HG02870 (cell line): ENCODE data around the gene NAALADL1.
A peak's percentile ranks its signal among the peaks of the same experiment; 100 is the strongest.
"Not testable (repeated sequence)": the region's sequence is repeated elsewhere in the genome, so short reads cannot be mapped to it uniquely, and the experiment has no call there.

Experiments used
- ATAC-seq: cut with Tn5 transposase; IDR thresholded peaks from one replicate; pipeline ENCODE4 v1.9.1; 2021; ENCODE audit warnings: mild to moderate bottlenecking, moderate library complexity; ENCODE audit not compliant: unreplicated experiment

Gene NAALADL1

GRCh38 chr11:65055538-65055937 lies 2.8 kb downstream of the NAALADL1 start:
- ATAC-seq = no peak

DNA sequence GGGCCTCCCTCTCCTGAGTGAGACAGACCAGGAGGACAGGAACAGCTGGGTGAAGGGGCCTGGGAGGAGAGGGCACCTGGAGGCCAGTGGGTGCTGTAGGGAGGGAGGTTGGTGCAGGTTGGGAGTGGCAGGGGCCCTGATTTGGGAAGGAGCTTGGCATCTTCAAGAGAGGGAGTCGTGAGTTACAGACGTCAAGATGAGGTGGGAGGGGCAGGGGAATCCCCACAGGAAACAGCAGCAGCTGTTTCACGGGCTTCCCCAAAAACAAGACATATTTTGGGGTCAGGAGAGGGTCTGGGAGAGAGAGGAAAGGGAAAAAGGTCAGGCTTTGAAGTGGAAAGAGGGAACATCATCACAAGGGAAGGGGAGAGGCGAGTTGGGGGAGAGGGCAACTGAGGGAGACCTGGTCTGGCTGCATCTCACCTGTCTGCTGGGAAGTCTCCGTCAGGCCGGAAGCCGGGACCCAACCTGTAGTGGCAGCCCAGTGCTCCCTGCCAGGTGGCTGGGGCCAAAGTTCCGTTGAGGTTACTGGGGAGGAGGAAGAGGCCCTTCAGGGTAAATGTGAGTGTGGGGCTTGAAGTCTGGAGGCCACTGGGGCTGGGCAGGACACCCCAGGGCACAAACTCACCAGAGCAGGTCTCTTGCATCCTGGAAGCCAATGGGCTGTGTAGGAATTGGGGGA lies 4.4 kb downstream of the NAALADL1 start:
- no peak for ATAC-seq

- ATAC-seq = no peak
These were observed 6.9 kb downstream of the NAALADL1 start for GRCh38 chr11:65051398-65051858.

GRCh38 chr11:65047581-65048422 lies 10.6 kb downstream of the NAALADL1 start:
- no peak for ATAC-seq

GRCh38 chr11:65045728-65046127 lies 12.6 kb downstream of the NAALADL1 start:
- no peak for ATAC-seq

GRCh38 chr11:65045061-65045460 lies 13.3 kb downstream of the NAALADL1 start:
- ATAC-seq = no peak

DNA sequence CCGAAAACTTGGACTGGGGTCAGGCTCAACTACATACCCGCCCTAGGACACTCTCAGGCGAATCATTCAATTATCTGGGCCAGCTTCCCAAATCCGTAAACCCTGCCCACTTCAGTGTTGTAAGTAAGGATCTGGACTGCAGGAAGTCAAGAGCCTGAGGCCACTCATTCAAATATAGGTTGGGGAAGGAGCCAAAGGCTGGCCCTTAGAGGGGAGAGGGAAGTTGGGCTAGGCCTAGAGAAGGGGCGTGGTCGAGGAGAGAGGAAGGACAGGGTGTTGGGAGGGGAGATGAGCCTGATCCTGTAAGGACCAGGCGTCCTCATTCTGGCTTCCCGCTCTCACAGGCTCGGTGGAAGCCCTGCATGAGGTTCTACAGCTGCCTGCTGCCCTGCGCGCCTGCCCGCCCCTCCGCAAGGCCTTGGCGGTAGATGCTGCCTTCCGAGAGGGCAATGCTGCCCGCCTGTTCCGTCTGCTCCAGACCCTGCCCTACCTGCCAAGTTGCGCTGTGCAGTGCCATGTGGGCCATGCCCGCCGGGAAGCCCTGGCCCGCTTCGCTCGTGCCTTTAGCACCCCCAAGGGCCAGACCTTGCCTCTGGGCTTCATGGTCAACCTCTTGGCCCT lies 14.4 kb downstream of the NAALADL1 start:
- no peak for ATAC-seq

DNA sequence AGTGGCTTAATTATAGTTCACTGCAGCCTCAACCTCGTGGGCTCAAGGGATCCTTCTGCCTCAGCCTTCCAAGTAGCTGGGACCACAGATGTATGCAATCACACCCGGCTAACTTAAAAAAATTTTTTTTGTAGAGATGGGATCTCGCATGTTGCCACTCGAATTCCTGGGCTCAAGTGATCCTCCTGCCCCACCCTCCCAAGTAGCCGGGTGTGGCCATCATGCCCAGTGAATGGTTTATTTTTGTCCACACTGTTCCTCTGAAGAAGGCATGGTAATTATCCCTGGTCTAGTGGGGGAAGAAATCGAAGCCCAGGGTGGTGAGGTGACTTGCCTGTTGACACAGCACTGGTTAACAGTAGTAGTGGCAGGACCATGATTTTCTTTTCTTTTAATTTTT lies 15.5 kb downstream of the NAALADL1 start:
- ATAC-seq = no peak

DNA sequence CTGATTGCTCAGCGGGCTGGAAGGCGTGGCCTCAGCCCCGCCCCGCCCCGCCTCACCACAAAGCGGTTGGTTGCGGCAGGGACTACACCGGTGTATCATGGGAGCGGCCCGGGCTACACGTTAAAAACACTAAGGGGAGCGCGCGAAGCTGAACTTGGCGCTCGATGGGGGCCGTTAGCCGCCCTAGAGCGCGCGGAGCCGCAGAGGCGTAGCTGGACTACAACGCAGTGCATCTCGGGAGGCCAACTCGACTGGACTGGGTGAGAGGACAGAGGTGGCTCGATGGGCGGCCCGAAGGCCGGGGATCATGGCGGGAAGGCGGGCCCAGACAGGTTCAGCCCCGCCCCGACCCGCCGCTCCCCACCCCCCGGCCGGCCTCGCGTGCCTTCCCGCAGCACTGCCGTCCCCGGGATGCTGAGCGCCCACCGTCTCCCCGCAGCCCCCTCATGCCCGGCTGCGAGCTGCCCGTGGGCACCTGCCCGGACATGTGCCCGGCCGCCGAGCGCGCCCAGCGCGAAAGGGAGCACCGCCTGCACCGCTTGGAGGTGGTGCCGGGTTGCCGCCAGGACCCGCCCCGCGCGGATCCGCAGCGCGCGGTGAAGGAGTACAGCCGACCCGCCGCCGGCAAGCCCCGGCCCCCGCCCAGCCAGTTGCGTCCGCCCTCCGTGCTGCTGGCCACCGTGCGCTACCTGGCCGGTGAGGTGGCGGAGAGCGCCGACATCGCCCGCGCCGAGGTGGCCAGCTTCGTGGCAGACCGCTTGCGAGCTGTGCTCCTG lies 17.3 kb downstream of the NAALADL1 start, which contains the start of gene SAC3D1:
Gene SAC3D1 (plus strand): TSS at position 364 of the 776 bp plus-strand sequence. CDS start 83 bp downstream, at position 447.
- peak; percentile 86 for ATAC-seq

GRCh38 chr11:65040520-65040846 lies 17.9 kb downstream of the NAALADL1 start:
- no peak for ATAC-seq

DNA sequence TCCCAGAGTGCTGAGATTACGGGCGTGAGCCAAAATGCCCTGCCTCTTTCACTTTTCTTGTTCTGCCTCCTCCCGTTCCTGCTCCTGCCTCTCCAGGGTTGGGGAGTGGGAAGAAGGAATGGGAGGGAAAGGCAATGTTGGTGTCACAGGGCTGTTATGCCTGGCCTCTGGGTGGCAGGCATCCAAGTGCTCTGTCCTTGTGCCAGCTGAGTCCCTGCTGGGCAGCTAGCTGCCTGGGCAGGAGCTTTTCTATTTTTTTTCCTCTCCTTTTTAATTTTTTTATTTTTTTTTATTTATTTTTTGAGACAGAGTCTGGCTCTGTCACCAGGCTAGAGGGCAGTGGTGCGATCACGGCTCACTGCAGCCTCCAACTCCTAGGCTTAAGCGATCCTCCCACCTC lies 21.4 kb downstream of the NAALADL1 start:
- no peak for ATAC-seq

- ATAC-seq = no peak
These were observed 22.8 kb downstream of the NAALADL1 start for GRCh38 chr11:65035579-65035978.

DNA sequence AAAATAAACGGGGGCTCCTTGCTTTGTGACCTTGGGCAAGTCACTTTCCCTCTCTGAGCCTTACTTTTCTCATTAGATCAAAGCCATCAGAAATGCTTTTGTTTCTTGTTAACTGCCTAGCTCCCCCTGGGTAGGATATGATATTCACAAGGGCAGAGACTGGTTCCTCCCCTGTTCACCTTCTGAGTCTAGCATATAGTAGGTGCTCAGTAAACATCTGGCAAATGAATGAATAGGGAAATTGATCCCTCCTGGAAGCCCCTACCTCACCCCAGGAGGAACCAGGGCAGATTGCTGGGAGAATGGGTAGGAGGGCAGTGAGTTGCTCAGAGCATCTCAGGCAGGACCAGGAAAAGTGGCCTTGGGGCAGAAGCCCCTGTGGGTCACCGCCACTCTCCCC lies 23.9 kb downstream of the NAALADL1 start:
- ATAC-seq = no peak

DNA sequence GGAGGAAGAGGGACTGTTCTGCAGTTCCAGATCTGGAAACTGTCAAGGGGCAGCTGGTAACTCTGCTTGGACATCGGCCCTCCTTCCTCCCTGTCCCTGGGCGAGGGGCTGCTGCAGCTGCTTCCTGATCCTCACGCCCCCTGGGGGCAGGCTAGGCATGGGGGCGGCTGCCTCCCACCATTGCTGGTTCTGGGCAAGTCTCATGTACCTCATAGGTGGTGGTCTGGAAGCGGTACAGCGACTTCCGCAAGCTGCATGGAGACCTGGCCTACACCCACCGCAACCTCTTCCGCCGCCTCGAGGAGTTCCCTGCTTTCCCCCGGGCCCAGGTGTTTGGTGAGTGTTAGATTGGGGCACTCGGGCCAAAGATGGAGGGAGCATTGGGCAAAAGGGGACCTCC lies 26.1 kb downstream of the NAALADL1 start:
- no peak for ATAC-seq

GRCh38 chr11:65027213-65028067 lies 30.9 kb downstream of the NAALADL1 start, which contains the start of gene SNX15:
SNX15 (plus strand) TSS chr11:65027439; CDS start chr11:65027538, 99 bp downstream.
- peak; percentile 88 for ATAC-seq

DNA sequence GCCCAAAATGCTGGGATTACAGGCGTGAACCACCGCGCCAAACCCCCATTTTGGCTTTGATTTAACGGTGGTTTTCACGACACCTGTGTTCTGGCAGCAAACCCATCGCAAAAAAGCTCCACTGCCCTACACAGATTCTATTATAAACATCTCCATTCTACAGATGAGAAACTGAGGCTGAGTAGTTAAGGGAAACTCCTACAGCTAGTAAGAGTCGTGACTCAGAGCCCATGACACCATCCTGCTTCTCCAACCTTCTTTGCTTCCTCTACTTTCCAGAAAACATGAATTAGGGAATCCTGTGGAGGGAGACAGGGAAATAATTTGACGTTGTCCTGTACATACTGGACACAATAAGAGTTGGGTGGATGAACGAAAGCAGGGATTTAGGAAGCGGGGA lies 31.5 kb downstream of the NAALADL1 start:
- no peak for ATAC-seq

DNA sequence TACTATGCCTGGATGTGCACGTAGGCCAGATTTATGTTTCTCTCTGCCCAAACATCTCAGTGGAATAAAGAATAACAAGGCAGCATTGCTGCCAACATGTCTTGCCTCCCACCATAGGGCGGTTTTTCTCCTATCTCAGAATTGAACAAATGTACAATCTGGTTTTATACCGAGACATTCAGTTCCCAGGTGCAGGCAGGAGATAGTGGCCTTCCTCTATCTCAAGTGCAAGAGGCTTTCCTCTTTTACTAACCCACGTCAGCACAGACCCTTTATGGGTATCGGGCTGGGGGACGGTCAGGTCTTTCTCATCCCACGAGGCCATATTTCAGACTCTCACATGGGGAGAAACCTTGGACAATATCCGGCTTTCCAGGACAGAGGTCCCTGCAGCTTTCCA lies 34.9 kb downstream of the NAALADL1 start:
- not testable (repeated sequence) for ATAC-seq

- ATAC-seq = no peak
These were observed 36.8 kb downstream of the NAALADL1 start for GRCh38 chr11:65021509-65021908.

DNA sequence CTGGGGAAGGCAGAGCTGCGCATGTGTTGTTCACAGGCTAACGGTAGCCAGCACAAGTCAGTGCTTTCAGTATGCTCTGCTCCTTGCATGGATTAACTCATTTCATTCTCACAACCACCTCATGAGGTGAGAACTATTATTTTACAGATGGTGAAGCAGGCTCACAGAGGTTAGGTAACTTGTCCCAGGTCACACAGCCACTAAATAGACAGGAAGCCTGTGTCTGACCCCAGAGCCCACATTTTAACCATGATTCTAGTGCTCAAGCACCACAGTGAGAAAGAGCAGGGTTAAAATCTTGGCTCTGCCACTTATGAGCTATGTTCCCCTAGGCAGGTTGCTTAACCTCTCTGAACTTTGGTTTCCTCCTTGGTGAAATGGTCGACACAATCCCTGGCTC lies 37.4 kb downstream of the NAALADL1 start:
- ATAC-seq = no peak

- no peak for ATAC-seq
These were observed 38.5 kb downstream of the NAALADL1 start for GRCh38 chr11:65019824-65020223.
